ENCODE data around the gene HMGXB3. TPM values are rescaled to one million over a fixed set of nuclear protein-coding genes. Genes with fewer than 3 reads are reported as not detected.
A peak's percentile ranks its signal among the peaks of the same experiment; 100 is the strongest.

Gene HMGXB3
- total RNA-seq, 3 donors from 2014 or later (not counting 1 experiment from before 2014, with no cell fraction given), result 39.0 to 46.5 (median 45.8) TPM

GRCh38 chr5:149990518-149991376, 9.8 kb upstream of the HMGXB3 start:
- no peaks in the 10 kb centered on the region for H3K9me3 ChIP-seq (ENCODE audit: control insufficient read depth, insufficient read depth, low read length)
- Mint-ChIP-seq H3K27me3 (ENCODE audit: low read depth in 2 of 2) (no peaks in the 10 kb centered on the region), H3K4me3 (no peak overlapping the region), H3K36me3 (no peaks in the 10 kb centered on the region), H3K4me1 (no peaks in the 10 kb centered on the region), H3K9me3 (no peaks in the 10 kb centered on the region), H3K27ac (no peak overlapping the region)
- ATAC-seq (peak; percentile 84 to 100 (median 98)), DNase-seq (peak; percentile 48 to 85)
- 74% methylated on average over 4 of the region's 4 CpGs for WGBS (ENCODE audit: insufficient coverage)
- intact Hi-C loops (cut with micrococcal nuclease), result loop anchor here (1.0 to 2.0 kb wide), 2 partner anchors 156 to 354 kb away; no protein-coding TSS in a partner anchor
- H3K27ac ChIP-seq (ENCODE audit: low read length), result no peak overlapping the region
- H3K27me3 ChIP-seq (ENCODE audit: control insufficient read depth, insufficient read depth, low read length), result no peaks in the 10 kb centered on the region
- H3K4me1 ChIP-seq (ENCODE audit: control insufficient read depth, insufficient read depth, low read length), result no peaks in the 10 kb centered on the region
- H3K36me3 ChIP-seq (ENCODE audit: control insufficient read depth, insufficient read depth, low read length), result peaks cover 5% of the 10 kb centered on the region
- TF ChIP-seq, protein P1, sequence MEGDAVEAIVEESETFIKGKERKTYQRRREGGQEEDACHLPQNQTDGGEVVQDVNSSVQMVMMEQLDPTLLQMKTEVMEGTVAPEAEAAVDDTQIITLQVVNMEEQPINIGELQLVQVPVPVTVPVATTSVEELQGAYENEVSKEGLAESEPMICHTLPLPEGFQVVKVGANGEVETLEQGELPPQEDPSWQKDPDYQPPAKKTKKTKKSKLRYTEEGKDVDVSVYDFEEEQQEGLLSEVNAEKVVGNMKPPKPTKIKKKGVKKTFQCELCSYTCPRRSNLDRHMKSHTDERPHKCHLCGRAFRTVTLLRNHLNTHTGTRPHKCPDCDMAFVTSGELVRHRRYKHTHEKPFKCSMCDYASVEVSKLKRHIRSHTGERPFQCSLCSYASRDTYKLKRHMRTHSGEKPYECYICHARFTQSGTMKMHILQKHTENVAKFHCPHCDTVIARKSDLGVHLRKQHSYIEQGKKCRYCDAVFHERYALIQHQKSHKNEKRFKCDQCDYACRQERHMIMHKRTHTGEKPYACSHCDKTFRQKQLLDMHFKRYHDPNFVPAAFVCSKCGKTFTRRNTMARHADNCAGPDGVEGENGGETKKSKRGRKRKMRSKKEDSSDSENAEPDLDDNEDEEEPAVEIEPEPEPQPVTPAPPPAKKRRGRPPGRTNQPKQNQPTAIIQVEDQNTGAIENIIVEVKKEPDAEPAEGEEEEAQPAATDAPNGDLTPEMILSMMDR (IDR thresholded peaks at IDR 0.05), result peak; percentile 92
- H3K4me3 ChIP-seq (ENCODE audit: low read length), result no peak overlapping the region

- Histone ChIP-seq H3K27ac (ENCODE audit: low read length) (no peak overlapping the region), H3K27me3 (ENCODE audit: control insufficient read depth, insufficient read depth, low read length) (no peaks in the 10 kb centered on the region), H3K9me3 (ENCODE audit: control insufficient read depth, insufficient read depth, low read length) (no peaks in the 10 kb centered on the region), H3K36me3 (ENCODE audit: control insufficient read depth, insufficient read depth, low read length) (peaks cover 5% of the 10 kb centered on the region), H3K4me3 (ENCODE audit: low read length) (no peak overlapping the region), H3K4me1 (ENCODE audit: control insufficient read depth, insufficient read depth, low read length) (no peaks in the 10 kb centered on the region)
- WGBS (ENCODE audit: insufficient coverage), result 93% methylated on average over 3 of the region's 3 CpGs
- Mint-ChIP-seq H3K27me3 (ENCODE audit: low read depth in 2 of 2) (no peaks in the 10 kb centered on the region), H3K36me3 (no peaks in the 10 kb centered on the region), H3K4me3 (no peak overlapping the region), H3K27ac (no peak overlapping the region), H3K4me1 (no peaks in the 10 kb centered on the region), H3K9me3 (no peaks in the 10 kb centered on the region)
- ATAC-seq, result no peak
- DNase-seq, result no peak
- TF ChIP-seq, protein P1 (IDR thresholded peaks at IDR 0.05), result no peak
- intact Hi-C loops (cut with micrococcal nuclease), result no loop called here
Observed at GRCh38 chr5:149993471-149993870, 7.1 kb upstream of the HMGXB3 start.

GRCh38 chr5:149995385-149996204, 4.9 kb upstream of the HMGXB3 start:
- H3K36me3 Mint-ChIP-seq, result no peaks in the 10 kb centered on the region
- intact Hi-C loops (cut with micrococcal nuclease), result no loop called here
- Histone ChIP-seq H3K4me3 (ENCODE audit: low read length) (no peak overlapping the region), H3K27me3 (ENCODE audit: control insufficient read depth, insufficient read depth, low read length) (no peaks in the 10 kb centered on the region), H3K36me3 (ENCODE audit: control insufficient read depth, insufficient read depth, low read length) (peaks cover 5% of the 10 kb centered on the region), H3K4me1 (ENCODE audit: control insufficient read depth, insufficient read depth, low read length) (peaks cover 7% of the 10 kb centered on the region), H3K27ac (ENCODE audit: low read length) (no peak overlapping the region), H3K9me3 (ENCODE audit: control insufficient read depth, insufficient read depth, low read length) (no peaks in the 10 kb centered on the region)
- no peak overlapping the region for H3K27ac Mint-ChIP-seq
- ATAC-seq (no peak), DNase-seq (no peak)
- 92% methylated on average over 7 of the region's 14 CpGs for WGBS (ENCODE audit: insufficient coverage)
- no peak overlapping the region for H3K4me3 Mint-ChIP-seq
- no peaks in the 10 kb centered on the region for H3K9me3 Mint-ChIP-seq
- TF ChIP-seq, protein P1 (IDR thresholded peaks at IDR 0.05), result no peak
- peaks cover 13 to 17% of the 10 kb centered on the region in 2 donors for H3K4me1 Mint-ChIP-seq
- no peaks in the 10 kb centered on the region for H3K27me3 Mint-ChIP-seq (ENCODE audit: low read depth in 2 of 2)

All from natural killer cell (primary cell).